Left cardiac atrium (tissue), 2 donors: ENCODE data around the gene MKLN1. TPM values are rescaled to one million over a fixed set of nuclear protein-coding genes. Genes with fewer than 3 reads are reported as not detected.

Experiments used
- total RNA-seq, 2 donors: library from RNA; stranded (reverse); fragmentation: NEBNext Ultra II Directional; extraction: Animal tissue kit (Norgen Biotek cat#: 25700); gene quantifications; one replicate each; pipeline ENCODE4 v1.2.1, GENCODE V29; 2021
- donor health status: DM: no; HTN: yes; CAD: no; lungs with severe emphysema.
- donor health status: DM: yes; HTN: yes; CAD: no.

MKLN1 gene
- total RNA-seq, 2 donors from 2014 or later, result 39.7 to 48.3 TPM

Other genes with a start within 250 kb of the MKLN1 start
- 10 to 100 TPM; 45.0 to 90.7 TPM for gene PODXL, start 228.8 kb downstream of the MKLN1 start, total RNA-seq